ENCODE measurements around the gene B3GNT8. TPM values are rescaled to one million over a fixed set of nuclear protein-coding genes. Genes with fewer than 3 reads are reported as not detected.
"Not testable (repeated sequence)": the region's sequence is repeated elsewhere in the genome, so short reads cannot be mapped to it uniquely, and the experiment has no call there.

The B3GNT8 gene
- total RNA-seq, 4 donors from 2014 or later: 11.6 to 84.4 (median 35.3) TPM

GRCh38 chr19:41436674-41436951 lies 9.4 kb upstream of the B3GNT8 start:
- Histone ChIP-seq H3K4me3 (no peak overlapping the region), H3K4me1 (peaks cover 5 to 29% (median 7%) of the 10 kb centered on the region in 3 donors), H3K36me3 (peaks cover 7 to 63% (median 14%) of the 10 kb centered on the region in 3 donors), H3K27ac (no peak overlapping the region), H3K9me3 (no peaks in the 10 kb centered on the region), H3K27me3 (peaks cover 0 to 3% (median 0%) of the 10 kb centered on the region in 4 donors)
- TF ChIP-seq POLR2A (IDR thresholded peaks at IDR 0.05): no peak
- TF ChIP-seq, protein P1, sequence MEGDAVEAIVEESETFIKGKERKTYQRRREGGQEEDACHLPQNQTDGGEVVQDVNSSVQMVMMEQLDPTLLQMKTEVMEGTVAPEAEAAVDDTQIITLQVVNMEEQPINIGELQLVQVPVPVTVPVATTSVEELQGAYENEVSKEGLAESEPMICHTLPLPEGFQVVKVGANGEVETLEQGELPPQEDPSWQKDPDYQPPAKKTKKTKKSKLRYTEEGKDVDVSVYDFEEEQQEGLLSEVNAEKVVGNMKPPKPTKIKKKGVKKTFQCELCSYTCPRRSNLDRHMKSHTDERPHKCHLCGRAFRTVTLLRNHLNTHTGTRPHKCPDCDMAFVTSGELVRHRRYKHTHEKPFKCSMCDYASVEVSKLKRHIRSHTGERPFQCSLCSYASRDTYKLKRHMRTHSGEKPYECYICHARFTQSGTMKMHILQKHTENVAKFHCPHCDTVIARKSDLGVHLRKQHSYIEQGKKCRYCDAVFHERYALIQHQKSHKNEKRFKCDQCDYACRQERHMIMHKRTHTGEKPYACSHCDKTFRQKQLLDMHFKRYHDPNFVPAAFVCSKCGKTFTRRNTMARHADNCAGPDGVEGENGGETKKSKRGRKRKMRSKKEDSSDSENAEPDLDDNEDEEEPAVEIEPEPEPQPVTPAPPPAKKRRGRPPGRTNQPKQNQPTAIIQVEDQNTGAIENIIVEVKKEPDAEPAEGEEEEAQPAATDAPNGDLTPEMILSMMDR (IDR thresholded peaks at IDR 0.05): no peak
- no peak for DNase-seq
- intact Hi-C loops (cut with DNase I): no loop called here

GRCh38 chr19:41435936-41436673 lies 8.9 kb upstream of the B3GNT8 start:
- no peak for TF ChIP-seq POLR2A (IDR thresholded peaks at IDR 0.05)
- TF ChIP-seq, protein P1 (IDR thresholded peaks at IDR 0.05): no peak
- Histone ChIP-seq H3K4me3 (no peak overlapping the region), H3K4me1 (peaks cover 5 to 24% (median 7%) of the 10 kb centered on the region in 3 donors), H3K27me3 (no peaks in the 10 kb centered on the region), H3K27ac (no peak overlapping the region), H3K9me3 (no peaks in the 10 kb centered on the region), H3K36me3 (peaks cover 7 to 68% (median 17%) of the 10 kb centered on the region in 3 donors)
- no peak for DNase-seq
- intact Hi-C loops (cut with DNase I): no loop called here
- 90 to 94% methylated on average over 9 to 12 of the region's 19 CpGs for WGBS, 2 donors

GRCh38 chr19:41435376-41435775 lies 8.2 kb upstream of the B3GNT8 start:
- intact Hi-C loops (cut with DNase I); H3K9me3 ChIP-seq; DNase-seq; H3K27me3 ChIP-seq; H3K27ac ChIP-seq; H3K4me3 ChIP-seq: not testable (repeated sequence)
- 92 to 100% methylated on average over 2 to 4 of the region's 11 CpGs for WGBS, 2 donors
- Histone ChIP-seq H3K4me1 (peaks cover 5 to 22% (median 7%) of the 10 kb centered on the region in 3 donors), H3K36me3 (peaks cover 7 to 75% (median 17%) of the 10 kb centered on the region in 3 donors)

DNA sequence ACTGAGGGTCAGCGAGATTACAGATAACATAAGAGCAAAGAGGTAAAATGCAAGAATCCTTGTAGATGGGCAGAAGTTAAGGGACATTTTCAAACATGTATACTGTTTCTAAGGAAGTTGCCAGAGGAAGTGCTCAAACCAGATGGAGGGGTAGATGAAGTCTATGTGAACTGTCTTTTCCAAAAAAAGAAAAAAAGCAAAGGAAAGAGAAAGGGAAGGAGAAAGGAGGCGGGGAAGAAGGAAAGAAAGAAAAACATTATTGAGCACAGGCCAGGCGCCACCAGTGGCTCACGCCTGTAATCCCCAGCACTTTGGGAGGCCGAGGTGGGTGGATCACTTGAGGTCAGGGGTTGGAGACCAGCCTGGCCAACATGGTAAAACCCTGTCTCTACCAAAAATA lies 7.3 kb upstream of the B3GNT8 start:
- no peak for DNase-seq
- intact Hi-C loops (cut with DNase I): no loop called here
- H3K4me3 ChIP-seq: no peak overlapping the region
- no peaks in the 10 kb centered on the region for H3K27me3 ChIP-seq
- peaks cover 0 to 16% (median 3%) of the 10 kb centered on the region in 3 donors for H3K4me1 ChIP-seq
- peaks cover 7 to 81% (median 17%) of the 10 kb centered on the region in 3 donors for H3K36me3 ChIP-seq
- TF ChIP-seq, protein P1 (IDR thresholded peaks at IDR 0.05): no peak
- TF ChIP-seq POLR2A (IDR thresholded peaks at IDR 0.05): no peak
- H3K9me3 ChIP-seq: no peaks in the 10 kb centered on the region
- WGBS, 2 donors: 67 to 70% methylated on average over 5 of the region's 5 CpGs
- H3K27ac ChIP-seq: no peak overlapping the region

- intact Hi-C loops (cut with DNase I): no loop called here
- H3K4me3 ChIP-seq: no peak overlapping the region
- TF ChIP-seq, protein P1 (IDR thresholded peaks at IDR 0.05): no peak
- TF ChIP-seq POLR2A (IDR thresholded peaks at IDR 0.05): no peak
- H3K27ac ChIP-seq: no peak overlapping the region
- H3K4me1 ChIP-seq: peaks cover 8 to 15% (median 9%) of the 10 kb centered on the region in 3 donors
- H3K36me3 ChIP-seq: peaks cover 7 to 81% (median 17%) of the 10 kb centered on the region in 3 donors
- WGBS, 2 donors: 89% methylated on average over 17 of the region's 18 CpGs; no CpG with 5 or more reads in 1 of the 2 donors
- H3K27me3 ChIP-seq: no peaks in the 10 kb centered on the region
- no peaks in the 10 kb centered on the region for H3K9me3 ChIP-seq
- no peak for DNase-seq
These were observed 6.0 kb upstream of the B3GNT8 start for GRCh38 chr19:41433171-41433570.

Data from esophagus squamous epithelium (tissue), 5 donors.